Body of pancreas (tissue), 4 donors: ENCODE data around the gene PRTFDC1.

ENCODE experiments used
- CTCF ChIP-seq, 7 experiments: fragments of 450-650 bp in 4 of 7; fragments of 200-600 bp in 3 of 7; sonication (generic) in 3 of 7; IDR thresholded peaks; one replicate each; pipeline ENCODE4 v1.5.1; 2016 to 2019; ENCODE audit warnings: antibody characterized with exemption in 7 of 7
- POLR2A ChIP-seq, 3 donors: fragments of 450-650 bp; IDR thresholded peaks; one replicate each; pipeline ENCODE4 v1.6.1; 2016; ENCODE audit warnings: antibody characterized with exemption in 3 of 3, mild to moderate bottlenecking in 2 of 3

GRCh38 chr10:24988831-24989640, 36.6 kb upstream of the PRTFDC1 start:
- TF ChIP-seq CTCF (IDR thresholded peaks at IDR 0.05) (no peak), POLR2A (IDR thresholded peaks at IDR 0.05) (no peak)
